Smooth muscle cell (in vitro differentiated cells): ENCODE data around the gene ANKRD65. TPM values are rescaled to one million over a fixed set of nuclear protein-coding genes. Genes with fewer than 3 reads are reported as not detected.

Experiments used
- DNase-seq: peaks from one replicate; lab custom pipeline; 2025; ENCODE audit not compliant: unreplicated experiment; lab: John Stamatoyannopoulos, UW
- H2AFZ ChIP-seq: fragments of 200-600 bp; sonication (generic); 2 replicates; pipeline ENCODE4 v1.6.0; 2016; ENCODE audit warnings: antibody characterized with exemption, low read depth, mild to moderate bottlenecking
- H3F3A ChIP-seq: fragments of 200-600 bp; sonication (generic); 2 replicates; pipeline ENCODE4 v1.6.0; 2017; ENCODE audit warnings: antibody characterized with exemption, low read depth
- H3K27ac ChIP-seq: fragments of 200-600 bp; sonication (generic); 2 replicates; pipeline ENCODE4 v1.5.1; 2016; ENCODE audit warnings: low read depth, mild to moderate bottlenecking
- H3K27me3 ChIP-seq: fragments of 200-600 bp; sonication (generic); 2 replicates; pipeline ENCODE4 v1.6.1; 2016; ENCODE audit warnings: low read depth, mild to moderate bottlenecking
- H3K36me3 ChIP-seq: fragments of 200-600 bp; sonication (generic); 2 replicates; pipeline ENCODE4 v1.5.1; 2016; ENCODE audit warnings: low read depth
- H3K4me1 ChIP-seq: fragments of 200-600 bp; sonication (generic); 2 replicates; pipeline ENCODE4 v1.5.1; 2016; ENCODE audit warnings: low read depth
- H3K4me2 ChIP-seq: fragments of 200-600 bp; sonication (generic); 2 replicates; pipeline ENCODE4 v1.6.0; 2016; ENCODE audit warnings: mild to moderate bottlenecking
- H3K4me3 ChIP-seq: fragments of 200-600 bp; sonication (generic); 2 replicates; pipeline ENCODE4 v1.5.1; 2016; ENCODE audit warnings: mild to moderate bottlenecking
- H3K79me2 ChIP-seq: fragments of 200-600 bp; sonication (generic); 2 replicates; pipeline ENCODE4 v1.6.0; 2016; ENCODE audit warnings: low read depth, mild to moderate bottlenecking
- H3K9ac ChIP-seq: fragments of 200-600 bp; sonication (generic); 2 replicates; pipeline ENCODE4 v1.6.0; 2016; ENCODE audit warnings: low read depth
- H3K9me3 ChIP-seq: fragments of 200-600 bp; sonication (generic); replicated peaks from 2 replicates; pipeline ENCODE4 v1.5.1; 2016; ENCODE audit warnings: low read depth
- H4K20me1 ChIP-seq: fragments of 200-600 bp; sonication (generic); 2 replicates; pipeline ENCODE4 v1.6.0; 2016; ENCODE audit warnings: low read depth
- WGBS: methylation state at CpG from one replicate; pipeline ENCODE4 v1.1.7; 2016; ENCODE audit warnings: low lambda C conversion rate; 5-methylcytosine and 5-hydroxymethylcytosine counted together
- polyA plus RNA-seq: library from polyadenylated mRNA; unstranded; fragments of >200 nt; fragmentation: Nextera tagmentation; extraction: Ambion mirVana; gene quantifications from 2 replicates; pipeline ENCODE4 v1.2.1, GENCODE V29; 2016
- total RNA-seq: library from RNA; depleted of rRNA; stranded (reverse); fragments of >200 nt; gene quantifications from 2 replicates; pipeline ENCODE4 v1.2.3, GENCODE V29; 2014
- TF ChIP-seq, protein P1 (sequence below): fragments of 200-600 bp; sonication (generic); IDR thresholded peaks from 2 replicates; pipeline ENCODE4 v1.5.1; 2017; ENCODE audit warnings: borderline replicate concordance, mild to moderate bottlenecking, antibody characterized with exemption; ENCODE audit not compliant: insufficient read depth, poor library complexity, severe bottlenecking

Gene ANKRD65
- total and polyA plus RNA-seq, 2 experiments from 2014 or later: 6.1 to 10.1 TPM

DNA sequence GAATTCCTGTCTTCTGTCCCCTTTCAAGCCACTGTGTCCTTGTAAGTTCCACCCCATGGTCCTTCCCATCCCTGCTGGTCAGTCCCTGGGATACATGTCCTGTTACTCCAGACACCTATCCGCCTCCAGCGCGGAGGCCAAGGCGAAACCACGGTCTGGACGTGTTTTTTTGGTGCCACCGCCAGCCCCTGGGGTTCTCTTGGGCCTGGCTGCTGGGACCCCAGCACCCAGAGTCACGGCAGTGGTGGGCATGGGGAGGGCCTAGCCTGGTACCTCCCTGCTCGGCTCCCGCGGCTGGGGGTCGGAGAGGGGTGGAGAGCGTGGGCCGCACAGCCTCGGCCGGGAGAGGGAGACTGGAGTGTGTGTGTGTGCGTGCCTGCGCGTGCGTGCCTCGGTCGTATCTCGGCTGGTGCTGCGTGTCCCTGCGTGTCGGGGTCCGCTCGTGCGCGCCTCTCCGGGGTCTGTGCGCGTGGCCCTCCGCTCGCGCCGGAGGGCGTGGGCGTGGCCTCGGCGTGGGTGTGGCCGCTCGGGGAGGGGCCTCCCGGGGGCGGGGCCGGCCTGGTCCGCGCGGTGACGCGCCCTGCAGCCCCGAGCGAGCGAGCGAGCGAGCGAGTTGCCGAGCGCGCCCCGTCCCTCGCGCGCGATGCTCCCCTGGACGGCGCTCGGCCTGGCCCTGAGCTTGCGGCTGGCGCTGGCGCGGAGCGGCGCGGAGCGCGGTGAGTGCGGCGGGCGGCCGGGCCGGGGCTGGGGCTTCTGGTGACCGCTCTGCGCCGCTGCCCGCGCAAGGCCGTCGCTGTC, 14.2 kb upstream of the ANKRD65 start, which contains the start of gene VWA1:
Gene VWA1 (plus strand): TSS at position 585 of the 798 bp plus-strand sequence. CDS start 59 bp downstream, at position 644.
- H3K9me3 ChIP-seq: no peaks in the 10 kb centered on the region
- DNase-seq: peak; percentile 51
- H3K27me3 ChIP-seq: no peaks in the 10 kb centered on the region
- H3K4me2 ChIP-seq: peak within 1 kb of the TSS; percentile 97
- no peaks in the 10 kb centered on the region for H3K36me3 ChIP-seq
- H3K4me1 ChIP-seq: peaks cover 58% of the 10 kb centered on the region
- peaks cover 18% of the 10 kb centered on the region for H3F3A ChIP-seq
- peak within 1 kb of the TSS; percentile 62 for H3K9ac ChIP-seq
- peaks cover 26% of the 10 kb centered on the region for H4K20me1 ChIP-seq
- peak within 1 kb of the TSS; percentile 89 for H3K27ac ChIP-seq
- TF ChIP-seq, protein P1, sequence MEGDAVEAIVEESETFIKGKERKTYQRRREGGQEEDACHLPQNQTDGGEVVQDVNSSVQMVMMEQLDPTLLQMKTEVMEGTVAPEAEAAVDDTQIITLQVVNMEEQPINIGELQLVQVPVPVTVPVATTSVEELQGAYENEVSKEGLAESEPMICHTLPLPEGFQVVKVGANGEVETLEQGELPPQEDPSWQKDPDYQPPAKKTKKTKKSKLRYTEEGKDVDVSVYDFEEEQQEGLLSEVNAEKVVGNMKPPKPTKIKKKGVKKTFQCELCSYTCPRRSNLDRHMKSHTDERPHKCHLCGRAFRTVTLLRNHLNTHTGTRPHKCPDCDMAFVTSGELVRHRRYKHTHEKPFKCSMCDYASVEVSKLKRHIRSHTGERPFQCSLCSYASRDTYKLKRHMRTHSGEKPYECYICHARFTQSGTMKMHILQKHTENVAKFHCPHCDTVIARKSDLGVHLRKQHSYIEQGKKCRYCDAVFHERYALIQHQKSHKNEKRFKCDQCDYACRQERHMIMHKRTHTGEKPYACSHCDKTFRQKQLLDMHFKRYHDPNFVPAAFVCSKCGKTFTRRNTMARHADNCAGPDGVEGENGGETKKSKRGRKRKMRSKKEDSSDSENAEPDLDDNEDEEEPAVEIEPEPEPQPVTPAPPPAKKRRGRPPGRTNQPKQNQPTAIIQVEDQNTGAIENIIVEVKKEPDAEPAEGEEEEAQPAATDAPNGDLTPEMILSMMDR: no peak
- peaks cover 16% of the 10 kb centered on the region for H3K79me2 ChIP-seq
- H3K4me3 ChIP-seq: peak within 1 kb of the TSS; percentile 59
- WGBS: 10% methylated on average over 51 of the region's 89 CpGs
- H2AFZ ChIP-seq: no peak within 1 kb of the TSS

DNA sequence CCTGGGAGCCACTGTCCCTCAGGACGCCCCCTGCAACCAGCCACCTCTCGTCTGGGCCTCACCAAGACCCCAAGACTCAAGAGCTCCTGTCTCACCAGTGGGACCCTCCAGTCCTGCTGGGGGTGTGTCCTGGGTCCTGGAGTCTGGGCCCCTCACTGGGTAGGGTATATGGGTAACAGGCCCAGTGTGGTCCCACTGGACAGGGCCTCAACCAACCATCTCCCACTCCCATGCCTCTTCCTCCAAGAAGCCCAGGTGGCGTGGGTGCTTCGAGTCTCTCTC, 13.7 kb upstream of the ANKRD65 start:
- no peaks in the 10 kb centered on the region for H3K36me3 ChIP-seq
- no peak for DNase-seq
- H3F3A ChIP-seq: peaks cover 23% of the 10 kb centered on the region
- H3K4me1 ChIP-seq: peaks cover 60% of the 10 kb centered on the region
- H3K4me3 ChIP-seq: peak overlapping the region; percentile 59
- WGBS: 75% methylated on average over 4 of the region's 4 CpGs
- no peaks in the 10 kb centered on the region for H3K9me3 ChIP-seq
- H4K20me1 ChIP-seq: peaks cover 26% of the 10 kb centered on the region
- H3K27ac ChIP-seq: peak overlapping the region; percentile 89
- TF ChIP-seq, protein P1: no peak
- peaks cover 16% of the 10 kb centered on the region for H3K79me2 ChIP-seq
- H3K4me2 ChIP-seq: peak overlapping the region; percentile 97
- H3K9ac ChIP-seq: peak overlapping the region; percentile 43
- no peaks in the 10 kb centered on the region for H3K27me3 ChIP-seq
- no peak overlapping the region for H2AFZ ChIP-seq

DNA sequence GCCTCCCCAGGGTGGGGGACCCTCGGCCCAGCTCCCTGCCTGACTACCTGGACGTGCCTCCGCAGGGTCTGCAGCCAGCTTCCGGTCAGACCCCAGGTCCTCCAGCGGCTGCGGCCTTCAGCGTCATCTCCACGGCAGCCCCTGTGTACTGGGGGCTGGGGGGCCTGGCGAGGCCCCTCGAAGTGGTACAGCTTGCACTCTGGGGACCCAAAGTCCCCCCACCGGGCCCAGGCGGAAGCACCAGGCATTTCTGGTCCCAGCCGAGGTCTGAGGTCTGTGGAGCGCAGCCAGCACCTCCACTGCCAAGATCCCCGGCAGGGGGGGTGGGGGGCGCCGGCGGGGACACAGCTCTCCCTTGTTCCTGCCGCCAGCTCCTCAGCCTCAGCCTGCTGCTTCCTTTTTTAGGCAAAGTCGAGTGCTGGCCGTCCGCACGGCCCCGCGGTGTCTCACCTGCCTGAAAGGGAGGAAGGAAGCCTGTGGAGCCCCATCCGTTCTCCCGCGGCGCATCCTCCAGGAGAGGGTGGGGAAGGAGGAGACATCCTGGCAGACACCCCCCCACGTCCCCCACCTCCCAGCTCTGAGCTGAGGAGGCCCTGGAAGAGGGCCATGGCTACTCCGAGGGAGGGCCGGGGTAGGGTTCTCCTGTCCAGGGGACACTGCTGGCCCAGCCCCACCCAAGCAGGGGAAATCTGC, 13.2 kb upstream of the ANKRD65 start:
- Histone ChIP-seq H2AFZ (no peak overlapping the region), H3K79me2 (peaks cover 16% of the 10 kb centered on the region), H3K4me3 (no peak overlapping the region), H4K20me1 (peaks cover 26% of the 10 kb centered on the region), H3F3A (peaks cover 28% of the 10 kb centered on the region), H3K9ac (peak overlapping the region; percentile 62), H3K27me3 (no peaks in the 10 kb centered on the region), H3K4me1 (peaks cover 60% of the 10 kb centered on the region), H3K36me3 (no peaks in the 10 kb centered on the region), H3K4me2 (peak overlapping the region; percentile 97), H3K27ac (peak overlapping the region; percentile 89), H3K9me3 (no peaks in the 10 kb centered on the region)
- DNase-seq: no peak
- 39% methylated on average over 29 of the region's 32 CpGs for WGBS
- TF ChIP-seq, protein P1: peak; percentile 3

DNA sequence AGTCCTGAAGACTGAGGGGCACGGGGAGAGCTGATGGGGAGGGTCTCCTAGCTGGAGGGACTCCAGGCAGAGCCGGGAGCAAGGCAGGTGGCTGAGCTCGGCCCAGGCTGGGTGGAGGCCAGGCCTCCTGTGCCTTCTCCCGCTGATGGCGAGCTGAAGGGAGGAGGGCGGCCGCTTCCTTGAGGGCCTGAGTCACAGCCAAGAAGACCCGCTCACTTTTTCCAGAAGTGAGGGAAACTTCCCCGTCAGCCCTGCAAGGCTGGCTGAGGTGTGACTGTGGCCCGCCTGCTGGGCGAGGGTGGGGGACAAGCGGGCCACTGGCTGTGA, 12.7 kb upstream of the ANKRD65 start:
- 13% methylated on average over 12 of the region's 12 CpGs for WGBS
- no peaks in the 10 kb centered on the region for H3K27me3 ChIP-seq
- H4K20me1 ChIP-seq: peaks cover 26% of the 10 kb centered on the region
- peaks cover 16% of the 10 kb centered on the region for H3K79me2 ChIP-seq
- H3K4me2 ChIP-seq: peak overlapping the region; percentile 97
- no peak for DNase-seq
- peak overlapping the region; percentile 62 for H3K9ac ChIP-seq
- H3K4me1 ChIP-seq: peaks cover 60% of the 10 kb centered on the region
- TF ChIP-seq, protein P1: no peak
- H3K4me3 ChIP-seq: no peak overlapping the region
- no peaks in the 10 kb centered on the region for H3K36me3 ChIP-seq
- no peaks in the 10 kb centered on the region for H3K9me3 ChIP-seq
- H2AFZ ChIP-seq: no peak overlapping the region
- peak overlapping the region; percentile 89 for H3K27ac ChIP-seq
- H3F3A ChIP-seq: peaks cover 32% of the 10 kb centered on the region
